Esophagus muscularis mucosa (tissue), 4 donors: Measurements from ENCODE around the gene GRID2IP. TPM values are rescaled to one million over a fixed set of nuclear protein-coding genes. Genes with fewer than 3 reads are reported as not detected.
A peak's percentile ranks its signal among the peaks of the same experiment; 100 is the strongest.
"Not testable (repeated sequence)": the region's sequence is repeated elsewhere in the genome, so short reads cannot be mapped to it uniquely, and the experiment has no call there.

Experiments
- DNase-seq: peaks from one replicate; pipeline ENCODE4 v3.0.0-alpha.2; 2017; ENCODE audit errors: extremely low spot score
- H3K27ac ChIP-seq, 4 donors: fragments of 200-600 bp; sonication (generic); replicated peaks in 1 of 4; 1 replicate in 3 of 4; 2 replicates in 1 of 4; pipeline ENCODE4 v1.5.1; 2016 to 2019; ENCODE audit warnings: mild to moderate bottlenecking in 1 of 4
- H3K27me3 ChIP-seq, 4 donors: fragments of 200-600 bp; sonication (generic); one replicate each; pipeline versions ENCODE4 v1.5.1 to v1.6.0; 2016 to 2019
- H3K36me3 ChIP-seq, 4 donors: fragments of 200-600 bp; sonication (generic); one replicate each; pipeline ENCODE4 v1.5.1; 2016 to 2019
- H3K4me1 ChIP-seq, 4 donors: fragments of 200-600 bp; sonication (generic); one replicate each; pipeline ENCODE4 v1.5.1; 2016 to 2019
- H3K4me3 ChIP-seq, 4 donors: fragments of 200-600 bp; sonication (generic); 1 replicate in 2 of 4; 2 replicates in 2 of 4; pipeline ENCODE4 v1.5.1; 2016 to 2019; ENCODE audit warnings: mild to moderate bottlenecking in 4 of 4, moderate library complexity in 1 of 4
- H3K9me3 ChIP-seq, 4 donors: fragments of 200-600 bp; sonication (generic); 1 replicate in 3 of 4; 2 replicates in 1 of 4; pipeline ENCODE4 v1.5.1; 2016 to 2019
- CTCF ChIP-seq, 3 experiments: fragments of 200-600 bp in 2 of 3; fragments of 450-650 bp in 1 of 3; sonication (generic) in 2 of 3; IDR thresholded peaks; one replicate each; pipeline ENCODE4 v1.5.1; 2017 to 2019; ENCODE audit warnings: antibody characterized with exemption in 3 of 3, mild to moderate bottlenecking in 2 of 3, moderate library complexity in 1 of 3
- EP300 ChIP-seq: sonication (generic); formaldehyde crosslinking; IDR thresholded peaks from one replicate; pipeline ENCODE4 v1.6.1; 2017; ENCODE audit warnings: antibody characterized with exemption
- POLR2A ChIP-seq: fragments of 450-650 bp; IDR thresholded peaks from one replicate; pipeline ENCODE4 v1.6.1; 2017; ENCODE audit warnings: antibody characterized with exemption, moderate library complexity, mild to moderate bottlenecking, low read depth
- POLR2AphosphoS5 ChIP-seq, 2 donors: sonication (generic); formaldehyde crosslinking; IDR thresholded peaks; one replicate each; pipeline ENCODE4 v1.6.1; 2017; ENCODE audit warnings: antibody characterized with exemption in 2 of 2
- WGBS: methylation state at CpG from one replicate; pipeline ENCODE4 v1.1.5; 2018; 5-methylcytosine and 5-hydroxymethylcytosine counted together
- intact Hi-C: fragments of 100-400 bp; cut with DNase I; formaldehyde crosslinking; loops from one replicate; pipeline ENCODE4 v1.15.1; 2023
- total RNA-seq, 4 donors: library from RNA; depleted of rRNA; stranded (reverse); fragments of >200 nt; gene quantifications; one replicate each; pipeline versions ENCODE4 v1.1.0 to v1.2.1, GENCODE V29; 2016

Gene GRID2IP
- total RNA-seq, 4 donors from 2014 or later = not detected

- Histone ChIP-seq H3K27ac (no peak overlapping the region), H3K27me3 (no peaks in the 10 kb centered on the region)
Measured at GRCh38 chr7:6453734-6454133, 97.5 kb downstream of the GRID2IP start.

DNA sequence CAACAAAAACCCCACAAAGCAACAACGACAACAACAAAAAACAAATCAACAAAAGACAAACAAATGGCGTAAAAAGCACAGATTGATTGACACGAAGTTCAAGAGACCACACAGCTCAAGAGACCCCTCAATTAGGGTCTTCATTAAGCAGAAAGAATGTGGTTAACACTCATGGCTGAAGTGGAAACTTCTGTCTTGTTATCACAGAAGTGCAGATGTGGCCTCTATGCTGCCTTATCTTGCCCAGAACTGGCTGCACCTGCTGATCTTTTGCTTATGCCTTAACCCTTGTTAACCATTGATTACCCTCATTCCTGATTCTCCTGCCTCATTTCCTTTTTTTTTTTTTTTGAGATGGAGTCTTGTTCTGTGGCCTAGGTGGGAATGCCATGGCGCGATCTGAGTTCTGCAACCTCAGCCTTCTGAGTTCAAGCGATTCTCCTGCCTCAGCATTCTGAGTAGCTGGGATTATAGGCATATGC lies 100.0 kb downstream of the GRID2IP start:
- no peaks in the 10 kb centered on the region for H3K27me3 ChIP-seq
- H3K36me3 ChIP-seq = no peaks in the 10 kb centered on the region
- intact Hi-C loops = no loop called here
- H3K27ac ChIP-seq = no peak overlapping the region
- H3K9me3 ChIP-seq = no peaks in the 10 kb centered on the region
- H3K4me1 ChIP-seq = peaks cover 7 to 19% (median 16%) of the 10 kb centered on the region in 4 donors
- TF ChIP-seq POLR2AphosphoS5 (IDR thresholded peaks at IDR 0.05) (no peak), EP300 (no peak), CTCF (IDR thresholded peaks at IDR 0.05) (no peak), POLR2A (no peak)
- H3K4me3 ChIP-seq = no peak overlapping the region
- no peak for DNase-seq
- 86% methylated on average over 6 of the region's 6 CpGs for WGBS

More at GRCh38 chr7:6453734-6454133, 97.5 kb downstream of the GRID2IP start:
- peaks cover 0 to 2% (median 1%) of the 10 kb centered on the region in 4 donors for H3K4me1 ChIP-seq
- intact Hi-C loops = no loop called here
- 75% methylated on average over 4 of the region's 4 CpGs for WGBS
- H3K9me3 ChIP-seq = no peaks in the 10 kb centered on the region
- H3K4me3 ChIP-seq = no peak overlapping the region
- TF ChIP-seq CTCF (IDR thresholded peaks at IDR 0.05) = no peak
- no peak for TF ChIP-seq POLR2A
- no peak for TF ChIP-seq EP300
- TF ChIP-seq POLR2AphosphoS5 (IDR thresholded peaks at IDR 0.05) = no peak
- no peak for DNase-seq
- H3K36me3 ChIP-seq = no peaks in the 10 kb centered on the region

DNA sequence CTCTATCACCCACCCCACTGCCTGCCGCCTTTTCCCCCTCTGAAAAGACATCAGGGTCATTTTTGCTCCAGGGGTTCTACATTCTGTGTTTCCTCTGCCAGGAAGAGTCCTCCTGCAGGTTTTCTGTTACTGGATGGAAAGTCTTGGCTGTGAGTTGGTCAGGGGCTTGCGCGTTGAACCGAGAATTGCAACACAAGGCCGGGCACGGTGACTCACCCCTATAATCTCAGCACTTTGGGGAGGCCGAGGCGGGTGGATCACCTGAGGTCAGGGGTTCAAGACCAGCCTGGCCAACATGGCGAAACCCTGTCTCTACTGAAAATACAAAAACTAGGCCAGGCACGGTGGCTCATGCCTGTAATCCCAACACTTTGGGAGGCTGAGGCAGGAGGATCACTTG lies 100.7 kb downstream of the GRID2IP start:
- H3K36me3 ChIP-seq, DNase-seq, H3K9me3 ChIP-seq, H3K4me3 ChIP-seq, H3K27me3 ChIP-seq, H3K27ac ChIP-seq, intact Hi-C loops: not testable (repeated sequence)
- peaks cover 8 to 22% (median 18%) of the 10 kb centered on the region in 4 donors for H3K4me1 ChIP-seq
- 96% methylated on average over 5 of the region's 10 CpGs for WGBS

DNA sequence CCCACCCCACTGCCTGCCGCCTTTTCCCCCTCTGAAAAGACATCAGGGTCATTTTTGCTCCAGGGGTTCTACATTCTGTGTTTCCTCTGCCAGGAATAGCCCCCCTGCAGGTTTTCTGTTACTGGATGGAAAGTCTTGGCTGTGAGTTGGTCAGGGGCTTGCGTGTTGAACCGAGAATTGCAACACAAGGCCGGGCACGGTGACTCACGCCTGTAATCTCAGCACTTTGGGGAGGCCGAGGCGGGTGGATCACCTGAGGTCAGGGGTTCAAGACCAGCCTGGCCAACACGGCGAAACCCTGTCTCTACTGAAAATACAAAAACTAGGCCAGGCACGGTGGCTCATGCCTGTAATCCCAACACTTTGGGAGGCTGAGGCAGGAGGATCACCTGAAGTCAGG lies 101.4 kb downstream of the GRID2IP start:
- H3K9me3 ChIP-seq, DNase-seq, intact Hi-C loops, H3K27me3 ChIP-seq, H3K4me3 ChIP-seq, H3K27ac ChIP-seq: not testable (repeated sequence)
- Histone ChIP-seq H3K4me1 (peaks cover 10 to 22% (median 18%) of the 10 kb centered on the region in 4 donors), H3K36me3 (peaks cover 5 to 11% (median 8%) of the 10 kb centered on the region in 4 donors)
- WGBS = 78% methylated on average over 6 of the region's 11 CpGs

DNA sequence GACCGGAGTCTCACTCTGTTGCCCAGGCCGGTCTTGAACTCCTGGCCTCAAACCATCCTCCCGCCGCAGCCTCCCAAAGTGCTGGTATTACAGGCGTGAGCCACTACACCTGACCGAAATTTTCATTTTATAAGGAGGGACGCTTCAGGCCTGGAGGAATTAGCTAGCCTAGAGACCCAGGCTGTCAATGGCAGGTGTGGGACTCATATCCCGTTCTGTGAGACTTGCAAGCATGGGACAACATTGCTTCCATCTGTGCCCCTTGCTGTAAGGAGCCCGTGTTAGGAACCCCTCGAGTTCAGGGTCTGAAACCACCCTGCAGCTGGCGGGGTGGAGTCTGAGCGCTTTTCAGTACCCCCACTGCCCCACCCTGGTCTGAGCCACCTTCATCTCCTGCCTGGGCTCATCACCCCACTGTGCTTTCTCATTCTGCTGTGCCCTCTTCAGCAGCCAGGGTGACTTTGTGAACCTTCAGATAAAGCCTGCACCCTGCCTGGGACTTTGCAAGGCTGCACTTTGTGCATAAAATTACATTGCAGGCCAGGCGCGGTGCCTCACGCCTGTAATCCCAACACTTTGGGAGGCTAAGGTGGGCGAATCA lies 102.2 kb downstream of the GRID2IP start:
- peaks cover 10 to 25% (median 21%) of the 10 kb centered on the region in 4 donors for H3K4me1 ChIP-seq
- 92% methylated on average over 16 of the region's 16 CpGs for WGBS
- no peak for DNase-seq
- TF ChIP-seq CTCF (IDR thresholded peaks at IDR 0.05) (no peak), EP300 (no peak), POLR2AphosphoS5 (IDR thresholded peaks at IDR 0.05) (no peak), POLR2A (no peak)
- H3K4me3 ChIP-seq = peak overlapping the region in 1 of 4 donors; percentile 90
- H3K27me3 ChIP-seq = no peaks in the 10 kb centered on the region
- H3K27ac ChIP-seq = peak overlapping the region; percentile 88 to 95 (median 90)
- intact Hi-C loops = no loop called here
- H3K36me3 ChIP-seq = peaks cover 5 to 20% (median 16%) of the 10 kb centered on the region in 4 donors
- no peaks in the 10 kb centered on the region for H3K9me3 ChIP-seq
